Ramos (cell line): ENCODE measurements around the gene CDCA4.
"Not testable (repeated sequence)": the region's sequence is repeated elsewhere in the genome, so short reads cannot be mapped to it uniquely, and the experiment has no call there.

Experiments used
- in situ Hi-C: fragments of 300-500 bp; cut with MboI; formaldehyde crosslinking; loops from one replicate; pipeline ENCODE4 v1.14.3; 2022; ENCODE audit warnings: low sequenced_read_pairs; ENCODE audit not compliant: unreplicated experiment

The CDCA4 gene

GRCh38 chr14:105020815-105021655, at the start of gene CDCA4:
Gene CDCA4 (minus strand): TSS chr14:105021083. CDS start chr14:105011929, 9,154 bp downstream.
- in situ Hi-C loops = no loop called here

GRCh38 chr14:105069871-105070759, 49.2 kb upstream of the CDCA4 start:
- in situ Hi-C loops = no loop called here

GRCh38 chr14:105069522-105069870, 48.6 kb upstream of the CDCA4 start:
- in situ Hi-C loops = no loop called here

- in situ Hi-C loops = no loop called here
These were observed 47.9 kb upstream of the CDCA4 start for GRCh38 chr14:105068818-105069217.

- in situ Hi-C loops = no loop called here
These were observed 47.1 kb upstream of the CDCA4 start for GRCh38 chr14:105067969-105068301.

GRCh38 chr14:105067140-105067968, 46.5 kb upstream of the CDCA4 start:
- in situ Hi-C loops = no loop called here

GRCh38 chr14:105066240-105067071, 45.6 kb upstream of the CDCA4 start:
- in situ Hi-C loops = no loop called here

- in situ Hi-C loops = no loop called here
These were observed 44.7 kb upstream of the CDCA4 start, which contains the start of gene GPR132 for GRCh38 chr14:105065280-105066228. Gene GPR132 (minus strand): TSS chr14:105065430. CDS start chr14:105055420, 10,010 bp downstream.

GRCh38 chr14:105064721-105065143, 43.8 kb upstream of the CDCA4 start:
- in situ Hi-C loops = no loop called here

- in situ Hi-C loops = no loop called here
These were observed 43.1 kb upstream of the CDCA4 start for GRCh38 chr14:105064001-105064400.

- in situ Hi-C loops = not testable (repeated sequence)
These were observed 42.6 kb upstream of the CDCA4 start for GRCh38 chr14:105063506-105063905.

GRCh38 chr14:105063056-105063455, 42.2 kb upstream of the CDCA4 start:
- in situ Hi-C loops = no loop called here

- in situ Hi-C loops = no loop called here
These were observed 41.2 kb upstream of the CDCA4 start for GRCh38 chr14:105062048-105062433.

- in situ Hi-C loops = no loop called here
These were observed 40.7 kb upstream of the CDCA4 start for GRCh38 chr14:105061428-105062047.

GRCh38 chr14:105060751-105061427, 40.0 kb upstream of the CDCA4 start:
- in situ Hi-C loops = no loop called here

GRCh38 chr14:105059925-105060565, 39.2 kb upstream of the CDCA4 start:
- in situ Hi-C loops = no loop called here
